ENCODE data around the gene COL6A3. TPM values are rescaled to one million over a fixed set of nuclear protein-coding genes. Genes with fewer than 3 reads are reported as not detected.
A peak's percentile ranks its signal among the peaks of the same experiment; 100 is the strongest.

COL6A3 gene
- total RNA-seq, 1 donor from 2014 or later, result 23.9 TPM

DNA sequence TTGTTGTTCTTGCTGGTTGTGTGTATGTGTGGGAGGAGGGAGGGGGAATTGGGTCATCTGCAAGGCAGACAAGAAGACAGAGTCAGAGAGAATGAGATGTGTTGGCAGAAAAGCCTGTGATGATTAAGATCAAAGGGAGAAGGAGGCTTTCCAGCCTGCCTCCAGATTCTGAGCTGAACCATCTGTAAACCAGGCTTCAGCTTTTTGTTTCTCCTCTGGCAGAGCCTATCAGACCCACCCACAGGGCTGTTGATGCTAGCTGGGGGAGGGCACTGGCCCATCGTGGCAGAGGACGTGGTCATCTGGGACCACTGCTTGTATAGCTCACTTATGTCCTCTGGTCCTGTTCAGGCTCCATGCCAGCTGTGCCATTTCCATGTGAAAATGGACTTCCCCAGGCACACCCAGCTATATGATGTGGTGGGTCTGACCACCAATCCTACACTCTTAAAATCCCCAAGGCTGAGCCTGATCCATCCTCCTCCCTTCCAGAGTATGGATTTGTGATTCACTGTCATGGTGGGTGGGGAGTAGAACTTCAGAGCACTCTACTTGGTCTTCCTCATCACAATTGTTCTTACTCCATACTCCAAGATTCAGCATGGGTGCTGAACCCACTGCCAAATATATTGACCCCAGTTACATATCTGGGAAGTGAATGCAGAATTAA is 27.8 kb upstream of the COL6A3 start:
- peak; percentile 55 for DNase-seq

GRCh38 chr2:237440819-237441281 is 26.9 kb upstream of the COL6A3 start:
- no peak for DNase-seq

- no peak for DNase-seq
These were observed 24.3 kb upstream of the COL6A3 start for GRCh38 chr2:237438080-237438940.

- DNase-seq, result no peak
These were observed 23.6 kb upstream of the COL6A3 start for GRCh38 chr2:237437566-237437965.

GRCh38 chr2:237435844-237436587 is 22.1 kb upstream of the COL6A3 start:
- no peak for DNase-seq

DNA sequence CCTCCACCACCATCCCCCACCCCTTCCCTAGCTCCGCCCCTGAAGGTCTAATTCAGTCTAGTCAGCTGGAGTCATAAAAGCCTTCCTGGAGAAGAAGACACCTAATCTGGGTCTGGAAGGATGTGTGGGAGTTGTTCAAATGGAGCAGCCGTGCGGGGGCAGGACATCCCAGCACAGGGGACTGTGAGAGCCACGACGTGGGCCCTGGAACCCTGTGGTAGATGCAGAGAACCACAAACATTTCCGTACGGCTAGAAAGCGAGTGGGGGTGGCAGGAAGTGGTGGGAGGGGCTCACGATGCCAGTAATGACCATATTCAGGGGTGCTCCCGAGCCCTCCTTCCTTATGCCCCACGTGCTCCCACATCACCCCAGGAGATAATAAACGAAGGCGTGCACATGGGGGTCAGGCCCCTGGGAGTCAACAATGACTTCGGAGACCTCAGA is 20.9 kb upstream of the COL6A3 start:
- peak; percentile 47 for DNase-seq

DNA sequence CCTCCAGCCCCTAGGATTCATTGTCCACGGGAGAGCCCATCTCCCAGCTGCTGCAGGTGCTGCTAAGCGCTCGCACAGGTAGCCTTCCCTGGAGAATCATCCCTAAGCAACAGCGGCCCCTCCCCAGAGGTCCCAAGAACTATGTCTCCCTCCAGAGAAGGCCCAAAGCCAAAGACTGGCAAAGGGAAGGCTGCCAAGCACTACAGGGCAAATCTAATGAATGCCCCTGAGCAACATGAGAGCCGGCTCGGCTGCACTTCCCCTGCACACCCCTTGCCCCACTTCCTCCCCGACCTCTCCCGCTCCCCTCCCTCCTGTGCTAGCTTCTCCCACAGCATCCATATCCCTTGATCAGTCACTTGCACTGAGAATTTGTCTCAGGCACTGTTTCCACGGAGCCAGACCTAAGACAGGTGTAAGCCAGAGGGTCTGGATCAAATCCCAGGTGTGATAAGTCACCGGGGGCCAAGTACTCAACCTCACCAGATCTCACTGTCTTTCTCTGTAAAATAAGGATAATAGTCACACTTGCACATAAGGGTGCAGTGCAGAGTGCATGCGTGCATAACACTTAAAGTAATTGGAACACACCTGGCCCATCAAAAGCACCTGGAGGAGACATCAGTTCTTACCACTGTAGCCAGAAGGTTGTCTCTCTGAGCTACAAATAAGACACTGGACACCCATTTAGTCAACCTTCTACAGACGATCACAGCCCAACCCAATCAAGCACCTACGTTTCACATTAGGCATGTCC is 20.1 kb upstream of the COL6A3 start:
- no peak for DNase-seq

GRCh38 chr2:237432484-237433092 is 18.6 kb upstream of the COL6A3 start:
- DNase-seq, result no peak

- no peak for DNase-seq
These were observed 17.9 kb upstream of the COL6A3 start for GRCh38 chr2:237431837-237432236.

- no peak for DNase-seq
These were observed 17.4 kb upstream of the COL6A3 start for GRCh38 chr2:237431372-237431771.

DNA sequence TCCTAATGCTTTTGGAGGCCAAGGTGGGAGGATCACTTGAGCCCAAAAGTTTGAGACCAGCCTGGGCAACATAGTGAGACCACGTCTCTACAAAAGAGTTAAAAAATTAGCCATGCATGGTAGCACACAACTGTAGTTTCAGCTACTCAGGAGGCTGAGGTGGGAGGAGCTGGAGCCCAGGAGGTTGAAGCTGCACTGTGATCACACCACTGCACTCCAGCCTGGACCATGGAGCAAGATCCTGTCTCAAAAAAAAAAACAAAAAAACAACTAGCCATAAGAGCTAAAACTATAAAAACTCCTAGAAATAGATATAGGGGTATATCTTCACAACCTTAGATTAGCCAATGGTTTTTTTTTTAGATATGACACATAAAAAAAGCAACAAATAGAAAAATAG is 16.9 kb upstream of the COL6A3 start:
- DNase-seq, result no peak

DNA sequence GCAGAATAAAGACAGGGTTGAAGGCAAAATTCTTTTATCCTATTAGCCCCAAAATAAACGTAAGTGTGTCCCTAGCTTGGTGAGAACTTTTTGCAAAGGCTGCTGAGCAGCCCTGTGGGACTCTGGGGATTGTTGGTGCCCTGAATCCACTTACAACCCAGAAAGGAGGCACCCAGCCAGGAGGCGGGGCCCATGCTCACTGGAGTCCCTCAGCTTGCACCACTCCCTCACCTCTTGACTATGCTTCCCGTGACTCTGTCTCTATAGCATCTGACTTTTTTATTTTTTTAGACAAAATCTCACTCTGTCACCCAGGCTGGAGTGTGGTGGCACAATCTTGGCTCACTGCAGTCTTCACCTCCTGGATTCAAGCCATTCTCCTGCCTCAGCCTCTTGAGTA is 15.8 kb upstream of the COL6A3 start:
- DNase-seq, result no peak

DNA sequence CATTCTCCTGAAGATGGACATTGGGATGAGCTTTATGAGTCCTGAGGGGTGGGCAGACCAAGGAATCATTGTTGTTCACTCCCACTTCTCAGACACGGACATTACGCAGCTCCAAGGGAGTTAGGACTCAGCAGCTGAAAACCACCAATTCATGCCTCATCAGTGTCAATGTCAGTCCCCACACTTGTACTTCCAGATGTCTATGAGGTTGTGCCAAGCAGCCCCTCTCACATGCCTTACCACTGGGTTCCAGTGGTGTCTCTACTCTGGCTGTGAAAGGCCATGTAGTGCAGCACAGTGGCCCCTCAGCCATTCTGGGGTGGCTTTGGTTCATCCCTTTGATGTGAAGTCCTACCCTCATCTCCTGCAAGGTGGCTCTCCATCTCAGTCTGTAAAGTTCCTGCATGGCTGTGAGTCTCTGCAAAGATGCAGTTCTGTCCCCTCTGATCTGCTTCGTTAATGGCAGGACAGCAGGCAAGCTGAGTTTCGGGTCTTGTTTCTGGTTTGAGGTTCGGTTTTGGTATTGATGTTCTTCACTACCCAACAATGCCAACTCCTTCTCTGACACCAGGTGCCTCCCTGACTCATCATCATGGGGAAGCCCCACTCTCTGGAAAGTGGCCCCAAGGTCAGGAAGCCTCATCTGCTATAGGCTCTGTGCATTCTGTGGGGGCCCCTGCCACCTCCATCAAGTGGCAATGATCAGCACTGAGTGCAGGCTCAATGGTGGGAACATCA is 14.0 kb upstream of the COL6A3 start:
- no peak for DNase-seq

GRCh38 chr2:237426517-237426916 is 12.6 kb upstream of the COL6A3 start:
- DNase-seq, result no peak

DNA sequence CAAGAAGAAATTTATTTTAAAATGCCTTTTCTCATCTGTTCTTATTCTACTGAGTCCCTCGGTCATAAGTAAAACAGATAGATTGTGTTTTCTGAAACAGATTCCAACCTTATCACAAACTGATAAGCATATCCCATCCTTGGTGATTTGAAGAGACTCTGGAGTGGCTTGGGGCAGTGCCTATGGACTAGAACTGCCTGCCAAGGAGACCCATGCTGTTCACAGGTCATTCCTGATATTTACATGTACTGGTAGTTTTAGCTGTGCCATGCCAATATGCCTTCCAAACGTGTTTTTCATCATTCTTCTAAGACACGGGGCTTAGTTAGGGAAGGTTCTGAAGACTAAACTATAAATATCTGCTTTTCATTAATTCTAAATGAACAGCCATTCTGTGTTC is 11.4 kb upstream of the COL6A3 start:
- no peak for DNase-seq

DNA sequence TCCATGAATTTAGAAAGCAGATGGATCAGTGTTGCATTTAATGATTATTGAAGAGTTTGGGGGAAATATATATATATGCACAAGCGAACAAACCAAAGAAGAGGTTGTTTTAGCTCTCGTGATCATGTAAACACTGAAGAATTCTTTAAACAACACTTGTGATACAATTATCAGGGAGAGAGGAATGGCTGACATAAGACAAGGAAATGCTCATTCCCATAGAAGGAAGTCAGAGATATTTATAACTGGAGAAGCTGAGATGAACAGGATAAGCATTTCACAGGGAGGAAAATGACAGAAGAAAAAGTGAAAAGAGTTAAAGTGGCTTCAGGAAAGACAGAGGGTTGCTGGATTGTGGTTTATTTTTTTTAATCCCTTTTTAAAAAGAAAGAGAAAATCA is 10.6 kb upstream of the COL6A3 start:
- DNase-seq, result no peak

DNA sequence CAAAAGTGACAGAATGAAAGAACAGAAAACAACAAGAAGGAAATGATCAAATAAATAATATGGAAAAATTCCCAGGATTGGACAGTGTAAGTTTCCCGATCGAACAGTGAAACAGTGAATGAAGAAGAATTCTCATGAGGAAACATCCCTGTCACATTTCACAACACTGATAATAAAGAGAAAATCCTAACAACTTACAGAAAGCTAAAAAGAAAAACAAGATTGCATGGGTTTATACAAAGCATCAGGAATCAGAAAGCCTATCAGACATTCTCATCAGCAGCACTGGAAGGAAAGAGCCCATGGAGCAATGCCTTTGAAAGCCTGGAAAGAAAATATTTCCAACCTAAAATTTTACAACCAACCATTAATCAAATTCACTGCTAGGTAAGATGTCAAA is 9.9 kb upstream of the COL6A3 start:
- DNase-seq, result no peak

GRCh38 chr2:237422309-237422708 is 8.3 kb upstream of the COL6A3 start:
- DNase-seq, result no peak

DNA sequence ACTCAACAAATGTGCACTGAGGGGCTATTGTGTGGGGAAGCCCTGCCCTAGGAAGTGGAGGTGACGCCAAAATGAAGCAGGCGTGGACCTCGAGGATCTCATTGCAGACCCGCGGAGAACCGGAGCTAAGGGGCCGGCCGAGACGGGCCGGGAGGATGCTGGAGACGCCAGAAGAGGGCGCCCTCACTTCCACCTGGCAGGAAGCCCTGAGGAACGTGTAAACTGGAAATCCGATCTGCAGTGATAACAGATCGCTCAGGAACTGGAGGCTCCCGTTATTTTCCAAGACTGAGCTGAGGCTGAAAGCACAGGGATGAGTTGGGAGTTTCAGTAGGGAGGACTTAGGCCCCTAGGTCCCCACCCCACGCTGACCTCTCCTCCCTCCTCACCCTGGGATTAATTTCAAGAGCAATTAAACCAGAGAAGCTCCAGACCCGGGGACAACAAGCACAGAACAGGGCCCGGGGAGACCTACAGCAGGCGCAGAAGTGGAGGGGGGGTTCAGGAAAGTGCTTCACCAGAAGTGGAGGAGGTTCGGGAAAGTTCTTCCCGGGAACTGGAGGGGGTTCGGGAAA is 7.7 kb upstream of the COL6A3 start:
- DNase-seq, result peak; percentile 35

GRCh38 chr2:237418300-237418699 is 4.3 kb upstream of the COL6A3 start:
- DNase-seq, result no peak
